Colonic mucosa (tissue), 4 donors: ENCODE measurements around the gene CHD3. TPM values are rescaled to one million over a fixed set of nuclear protein-coding genes. Genes with fewer than 3 reads are reported as not detected.

Experiments
- DNase-seq: peaks from one replicate; pipeline ENCODE4 v3.0.0-alpha.2; 2020
- H3K27ac ChIP-seq: fragments of 200-600 bp; one replicate; pipeline ENCODE4 v1.8.0; 2021
- H3K27me3 ChIP-seq: fragments of 200-600 bp; one replicate; pipeline ENCODE4 v1.8.0; 2021
- H3K36me3 ChIP-seq: fragments of 200-600 bp; one replicate; pipeline ENCODE4 v1.8.0; 2021
- H3K4me1 ChIP-seq: fragments of 200-600 bp; one replicate; pipeline ENCODE4 v1.8.0; 2021; ENCODE audit warnings: mild to moderate bottlenecking
- H3K4me3 ChIP-seq: fragments of 200-600 bp; one replicate; pipeline ENCODE4 v1.8.0; 2021
- H3K9ac ChIP-seq, 2 donors: one replicate each; pipeline ENCODE4 v1.7.0; 2013; ENCODE audit warnings: control low read depth in 2 of 2, low read depth in 2 of 2, low read length in 2 of 2
- H3K9me3 ChIP-seq: fragments of 200-600 bp; one replicate; pipeline ENCODE4 v1.8.0; 2021
- CTCF ChIP-seq: fragments of 200-600 bp; IDR thresholded peaks from one replicate; pipeline ENCODE4 v1.8.0; 2022; ENCODE audit warnings: antibody characterized with exemption, mild to moderate bottlenecking
- intact Hi-C: fragments of 100-400 bp; cut with DNase I; formaldehyde crosslinking; loops from one replicate; pipeline ENCODE4 v1.14.1; 2022
- total RNA-seq, 2 donors: library from RNA; stranded (reverse); fragmentation: NEBNext Ultra II Directional in 1 of 2; extraction: Animal tissue kit (Norgen Biotek cat#: 25700) in 1 of 2; gene quantifications; one replicate each; pipeline ENCODE4 v1.2.1, GENCODE V29; 2021
- donor health status: healthy.
- donor health status: DM: no; HTN: no; CAD: no.
- donor health status: DM: no; HTN: no; CAD: no.

CHD3 gene
- total RNA-seq, 2 donors from 2014 or later = 56.3 to 108 TPM

- intact Hi-C loops = no loop called here
- no peak for DNase-seq
- H3K27ac ChIP-seq = no peak overlapping the region
- H3K27me3 ChIP-seq = no peaks in the 10 kb centered on the region
- no peaks in the 10 kb centered on the region for H3K9me3 ChIP-seq
- no peak overlapping the region for H3K4me3 ChIP-seq
- TF ChIP-seq CTCF = no peak
- no peaks in the 10 kb centered on the region for H3K4me1 ChIP-seq
- H3K36me3 ChIP-seq = peaks cover 20% of the 10 kb centered on the region
- H3K9ac ChIP-seq = no peak overlapping the region
These were observed 8.5 kb downstream of the CHD3 start for GRCh38 chr17:7897090-7897489.

GRCh38 chr17:7897773-7898172 is 9.2 kb downstream of the CHD3 start:
- no peaks in the 10 kb centered on the region for H3K27me3 ChIP-seq
- peaks cover 20% of the 10 kb centered on the region for H3K36me3 ChIP-seq
- DNase-seq = no peak
- peak; percentile 42 for TF ChIP-seq CTCF
- no peak overlapping the region for H3K4me3 ChIP-seq
- no peaks in the 10 kb centered on the region for H3K4me1 ChIP-seq
- H3K9ac ChIP-seq = no peak overlapping the region
- H3K27ac ChIP-seq = no peak overlapping the region
- intact Hi-C loops = no loop called here
- H3K9me3 ChIP-seq = no peaks in the 10 kb centered on the region

- intact Hi-C loops = loop anchor here (10.0 kb wide), 1 partner anchor 159 kb away; no protein-coding TSS in a partner anchor
- TF ChIP-seq CTCF = no peak
- no peak for DNase-seq
- Histone ChIP-seq H3K4me1 (no peaks in the 10 kb centered on the region), H3K4me3 (no peak overlapping the region), H3K27ac (no peak overlapping the region), H3K9ac (no peak overlapping the region), H3K36me3 (peaks cover 34% of the 10 kb centered on the region), H3K9me3 (no peaks in the 10 kb centered on the region), H3K27me3 (no peaks in the 10 kb centered on the region)
These were observed 14.8 kb downstream of the CHD3 start for GRCh38 chr17:7903154-7904103.

- H3K27ac ChIP-seq = no peak overlapping the region
- H3K4me1 ChIP-seq = no peaks in the 10 kb centered on the region
- peaks cover 14% of the 10 kb centered on the region for H3K36me3 ChIP-seq
- H3K9me3 ChIP-seq = no peaks in the 10 kb centered on the region
- intact Hi-C loops = loop anchor here (10.0 kb wide), 1 partner anchor 164 kb away; no protein-coding TSS in a partner anchor
- no peak for DNase-seq
- H3K9ac ChIP-seq = no peak overlapping the region
- TF ChIP-seq CTCF = no peak
- H3K4me3 ChIP-seq = no peak overlapping the region
- H3K27me3 ChIP-seq = no peaks in the 10 kb centered on the region
These were observed 20.5 kb downstream of the CHD3 start for GRCh38 chr17:7909089-7909488.

- H3K27me3 ChIP-seq = no peaks in the 10 kb centered on the region
- intact Hi-C loops = loop anchor here (5.0 kb wide), 1 partner anchor 132 kb away; no protein-coding TSS in a partner anchor
- peaks cover 14% of the 10 kb centered on the region for H3K36me3 ChIP-seq
- TF ChIP-seq CTCF = no peak
- DNase-seq = no peak
- no peak overlapping the region for H3K4me3 ChIP-seq
- peaks cover 9% of the 10 kb centered on the region for H3K4me1 ChIP-seq
- no peak overlapping the region for H3K27ac ChIP-seq
- H3K9ac ChIP-seq = no peak overlapping the region
- H3K9me3 ChIP-seq = no peaks in the 10 kb centered on the region
These were observed 21.7 kb downstream of the CHD3 start for GRCh38 chr17:7910281-7910680.
